ENCODE measurements around the gene TSPAN5.

GRCh38 chr4:98653890-98654867, 4.2 kb downstream of the TSPAN5 start:
- TF ChIP-seq, protein P1, sequence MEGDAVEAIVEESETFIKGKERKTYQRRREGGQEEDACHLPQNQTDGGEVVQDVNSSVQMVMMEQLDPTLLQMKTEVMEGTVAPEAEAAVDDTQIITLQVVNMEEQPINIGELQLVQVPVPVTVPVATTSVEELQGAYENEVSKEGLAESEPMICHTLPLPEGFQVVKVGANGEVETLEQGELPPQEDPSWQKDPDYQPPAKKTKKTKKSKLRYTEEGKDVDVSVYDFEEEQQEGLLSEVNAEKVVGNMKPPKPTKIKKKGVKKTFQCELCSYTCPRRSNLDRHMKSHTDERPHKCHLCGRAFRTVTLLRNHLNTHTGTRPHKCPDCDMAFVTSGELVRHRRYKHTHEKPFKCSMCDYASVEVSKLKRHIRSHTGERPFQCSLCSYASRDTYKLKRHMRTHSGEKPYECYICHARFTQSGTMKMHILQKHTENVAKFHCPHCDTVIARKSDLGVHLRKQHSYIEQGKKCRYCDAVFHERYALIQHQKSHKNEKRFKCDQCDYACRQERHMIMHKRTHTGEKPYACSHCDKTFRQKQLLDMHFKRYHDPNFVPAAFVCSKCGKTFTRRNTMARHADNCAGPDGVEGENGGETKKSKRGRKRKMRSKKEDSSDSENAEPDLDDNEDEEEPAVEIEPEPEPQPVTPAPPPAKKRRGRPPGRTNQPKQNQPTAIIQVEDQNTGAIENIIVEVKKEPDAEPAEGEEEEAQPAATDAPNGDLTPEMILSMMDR (conservative IDR thresholded peaks at IDR 0.05; ENCODE audit: low read length): no peak
- TF ChIP-seq EZH2phosphoT487 (IDR thresholded peaks at IDR 0.05; ENCODE audit: borderline replicate concordance): no peak
